KMS-11 (cell line): ENCODE results near the gene MPRIP.

Experiments used
- H2AFZ ChIP-seq: fragments of 200-600 bp; sonication (generic); 2 replicates; pipeline ENCODE4 v1.6.1; 2016; ENCODE audit warnings: antibody characterized with exemption, mixed run types, low read depth
- H3K27ac ChIP-seq: fragments of 200-600 bp; sonication (generic); 2 replicates; pipeline ENCODE4 v1.6.1; 2016; ENCODE audit warnings: mild to moderate bottlenecking, mixed run types
- H3K27me3 ChIP-seq: fragments of 200-600 bp; sonication (generic); 2 replicates; pipeline ENCODE4 v1.6.1; 2017; ENCODE audit warnings: mild to moderate bottlenecking, low read depth, mixed run types, moderate library complexity; ENCODE audit not compliant: insufficient read depth
- H3K36me3 ChIP-seq: fragments of 200-600 bp; sonication (generic); 2 replicates; pipeline ENCODE4 v1.6.1; 2017; ENCODE audit warnings: mild to moderate bottlenecking, mixed run types; ENCODE audit not compliant: insufficient read depth
- H3K4me1 ChIP-seq: fragments of 200-600 bp; sonication (generic); 2 replicates; pipeline ENCODE4 v1.6.1; 2016; ENCODE audit warnings: mild to moderate bottlenecking, low read depth, mixed run types; ENCODE audit not compliant: poor library complexity, severe bottlenecking
- H3K4me2 ChIP-seq: fragments of 200-600 bp; sonication (generic); 2 replicates; pipeline ENCODE4 v1.7.0; 2016; ENCODE audit warnings: mild to moderate bottlenecking, mixed run types
- H3K4me3 ChIP-seq: fragments of 200-600 bp; sonication (generic); IDR thresholded peaks from 2 replicates; pipeline ENCODE4 v1.6.1; 2017; ENCODE audit warnings: low read depth, low read length, mixed read lengths; ENCODE audit not compliant: insufficient read depth
- H3K79me2 ChIP-seq: fragments of 200-600 bp; sonication (generic); 2 replicates; pipeline ENCODE4 v1.6.1; 2016; ENCODE audit warnings: low read depth, mixed run types; ENCODE audit not compliant: insufficient read depth
- H3K9ac ChIP-seq: fragments of 200-600 bp; sonication (generic); 2 replicates; pipeline ENCODE4 v1.6.1; 2016; ENCODE audit warnings: mild to moderate bottlenecking, mixed run types
- H4K20me1 ChIP-seq: fragments of 200-600 bp; sonication (generic); 2 replicates; pipeline ENCODE4 v1.6.1; 2016; ENCODE audit warnings: mild to moderate bottlenecking, mixed run types; ENCODE audit not compliant: insufficient read depth
- CTCF ChIP-seq: fragments of 200-600 bp; sonication (generic); conservative IDR thresholded peaks from 2 replicates; pipeline ENCODE4 v1.6.1; 2017; ENCODE audit warnings: low read depth, mild to moderate bottlenecking, antibody characterized with exemption, low read length, moderate library complexity, mixed read lengths

Gene MPRIP

GRCh38 chr17:17025621-17026020 lies 16.6 kb upstream of the MPRIP start:
- no peak overlapping the region for H2AFZ ChIP-seq
- no peak for TF ChIP-seq CTCF
- H4K20me1 ChIP-seq, result no peaks in the 10 kb centered on the region
- no peaks in the 10 kb centered on the region for H3K27me3 ChIP-seq
- no peak overlapping the region for H3K4me2 ChIP-seq
- H3K36me3 ChIP-seq, result no peaks in the 10 kb centered on the region
- no peaks in the 10 kb centered on the region for H3K79me2 ChIP-seq
- H3K4me1 ChIP-seq, result no peaks in the 10 kb centered on the region
- no peak overlapping the region for H3K4me3 ChIP-seq
- no peak overlapping the region for H3K9ac ChIP-seq
- no peak overlapping the region for H3K27ac ChIP-seq

- Histone ChIP-seq H3K4me3 (no peak overlapping the region), H3K36me3 (no peaks in the 10 kb centered on the region), H3K27ac (no peak overlapping the region), H3K4me2 (no peak overlapping the region), H2AFZ (no peak overlapping the region), H3K27me3 (no peaks in the 10 kb centered on the region), H3K79me2 (no peaks in the 10 kb centered on the region), H3K9ac (no peak overlapping the region), H3K4me1 (no peaks in the 10 kb centered on the region), H4K20me1 (no peaks in the 10 kb centered on the region)
- TF ChIP-seq CTCF, result no peak
These were observed 16.1 kb upstream of the MPRIP start for GRCh38 chr17:17026163-17026562.

- Histone ChIP-seq H3K4me1 (no peaks in the 10 kb centered on the region), H4K20me1 (no peaks in the 10 kb centered on the region), H2AFZ (no peak overlapping the region), H3K27me3 (no peaks in the 10 kb centered on the region), H3K4me2 (no peak overlapping the region), H3K4me3 (no peak overlapping the region), H3K27ac (no peak overlapping the region), H3K9ac (no peak overlapping the region), H3K36me3 (no peaks in the 10 kb centered on the region), H3K79me2 (no peaks in the 10 kb centered on the region)
- TF ChIP-seq CTCF, result no peak
These were observed 14.7 kb upstream of the MPRIP start for GRCh38 chr17:17027442-17028058.

- Histone ChIP-seq H3K79me2 (no peaks in the 10 kb centered on the region), H3K27me3 (no peaks in the 10 kb centered on the region), H3K4me2 (no peak overlapping the region), H2AFZ (no peak overlapping the region), H3K4me1 (no peaks in the 10 kb centered on the region), H3K36me3 (no peaks in the 10 kb centered on the region), H4K20me1 (no peaks in the 10 kb centered on the region), H3K9ac (no peak overlapping the region), H3K4me3 (no peak overlapping the region), H3K27ac (no peak overlapping the region)
- TF ChIP-seq CTCF, result no peak
These were observed 14.0 kb upstream of the MPRIP start for GRCh38 chr17:17028059-17028877.
